Activated B cell treated with CpG ODN at 0.5 μM for 24 hours (primary cell): ENCODE measurements around the gene ZBTB21. TPM values are rescaled to one million over a fixed set of nuclear protein-coding genes. Genes with fewer than 3 reads are reported as not detected.

Experiments
- ATAC-seq: fragments of 200-7000 bp; cut with Tn5 transposase; one replicate; pipeline ENCODE4 v1.10.0; 2021; ENCODE audit warnings: low read depth, mild to moderate bottlenecking, moderate library complexity
- CTCF ChIA-PET: fragments of 350-600 bp; sonication (Branson Sonifier 250); formaldehyde crosslinking; loops from one replicate; lab custom pipeline; 2021; ENCODE audit warnings: antibody characterized with exemption; lab: Charles Lee
- POLR2A ChIA-PET: fragments of 350-600 bp; sonication (Branson Sonifier 250); formaldehyde crosslinking; loops from one replicate; lab custom pipeline; 2021; ENCODE audit warnings: antibody characterized with exemption; lab: Charles Lee
- DNase-seq: peaks from one replicate; pipeline ENCODE4 v3.0.0; 2022
- H3K27ac Mint-ChIP-seq: one replicate; pipeline ENCODE4 v1.8.0; 2020; ENCODE audit warnings: mixed read lengths
- H3K27me3 Mint-ChIP-seq: one replicate; pipeline ENCODE4 v1.8.0; 2021; ENCODE audit warnings: mixed read lengths
- H3K36me3 Mint-ChIP-seq: one replicate; pipeline ENCODE4 v1.8.0; 2021; ENCODE audit warnings: low read depth, mixed read lengths
- H3K4me1 Mint-ChIP-seq: one replicate; pipeline ENCODE4 v1.8.0; 2021; ENCODE audit warnings: mixed read lengths
- H3K4me3 Mint-ChIP-seq: one replicate; pipeline ENCODE4 v1.8.0; 2020; ENCODE audit warnings: mild to moderate bottlenecking, mixed read lengths
- H3K9me3 Mint-ChIP-seq: one replicate; pipeline ENCODE4 v1.8.0; 2020; ENCODE audit warnings: mixed read lengths
- intact Hi-C: fragments of 100-400 bp; cut with micrococcal nuclease; formaldehyde crosslinking; loops from one replicate; pipeline ENCODE4 v1.15.1; 2024
- total RNA-seq: library from RNA; stranded (reverse); gene quantifications from 2 replicates; pipeline ENCODE4 v1.2.3, GENCODE V29; 2022
- TF ChIP-seq, protein P1 (sequence below): fragments of 200-600 bp; IDR thresholded peaks from one replicate; pipeline ENCODE4 v1.8.0; 2022; ENCODE audit warnings: antibody characterized with exemption, mild to moderate bottlenecking

ZBTB21 gene
- total RNA-seq, 1 donor from 2014 or later: 24.2 TPM

DNA sequence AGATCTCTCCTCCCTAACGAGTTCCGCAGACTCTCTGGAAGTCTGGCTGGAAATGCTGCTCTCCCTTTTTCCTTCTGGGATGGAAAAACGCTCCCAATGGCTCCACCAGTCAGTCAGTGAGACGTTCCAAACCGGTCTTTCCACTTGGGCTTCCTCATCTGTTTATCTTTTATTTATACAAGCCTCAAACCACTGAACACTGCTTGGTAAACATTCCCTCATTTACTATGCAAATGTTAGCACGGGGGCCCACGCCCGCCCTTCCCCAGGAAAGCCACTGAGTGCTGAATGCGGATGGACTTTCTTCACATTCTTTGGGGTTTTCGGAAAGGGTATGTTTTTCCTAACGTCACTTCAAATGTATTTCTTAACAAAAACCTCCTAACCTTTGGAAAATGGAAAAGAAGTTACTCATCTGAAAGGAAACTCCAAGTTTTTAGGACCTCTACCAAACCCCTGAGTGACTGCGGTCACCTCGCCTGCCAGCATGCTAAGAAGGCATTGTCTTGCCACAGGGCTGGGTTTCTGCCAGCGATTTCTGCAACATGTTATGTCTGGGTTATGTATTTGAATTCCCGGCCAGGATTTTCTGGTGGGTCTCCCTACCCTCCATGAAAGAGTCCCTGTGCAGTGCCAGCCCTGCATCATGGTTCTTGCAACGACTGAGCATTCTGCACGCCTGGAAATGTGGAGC is 47.0 kb upstream of the ZBTB21 start:
- H3K9me3 Mint-ChIP-seq: no peaks in the 10 kb centered on the region
- H3K4me3 Mint-ChIP-seq: no peak overlapping the region
- ATAC-seq (no peak), DNase-seq (no peak)
- no peaks in the 10 kb centered on the region for H3K36me3 Mint-ChIP-seq
- TF ChIP-seq, protein P1, sequence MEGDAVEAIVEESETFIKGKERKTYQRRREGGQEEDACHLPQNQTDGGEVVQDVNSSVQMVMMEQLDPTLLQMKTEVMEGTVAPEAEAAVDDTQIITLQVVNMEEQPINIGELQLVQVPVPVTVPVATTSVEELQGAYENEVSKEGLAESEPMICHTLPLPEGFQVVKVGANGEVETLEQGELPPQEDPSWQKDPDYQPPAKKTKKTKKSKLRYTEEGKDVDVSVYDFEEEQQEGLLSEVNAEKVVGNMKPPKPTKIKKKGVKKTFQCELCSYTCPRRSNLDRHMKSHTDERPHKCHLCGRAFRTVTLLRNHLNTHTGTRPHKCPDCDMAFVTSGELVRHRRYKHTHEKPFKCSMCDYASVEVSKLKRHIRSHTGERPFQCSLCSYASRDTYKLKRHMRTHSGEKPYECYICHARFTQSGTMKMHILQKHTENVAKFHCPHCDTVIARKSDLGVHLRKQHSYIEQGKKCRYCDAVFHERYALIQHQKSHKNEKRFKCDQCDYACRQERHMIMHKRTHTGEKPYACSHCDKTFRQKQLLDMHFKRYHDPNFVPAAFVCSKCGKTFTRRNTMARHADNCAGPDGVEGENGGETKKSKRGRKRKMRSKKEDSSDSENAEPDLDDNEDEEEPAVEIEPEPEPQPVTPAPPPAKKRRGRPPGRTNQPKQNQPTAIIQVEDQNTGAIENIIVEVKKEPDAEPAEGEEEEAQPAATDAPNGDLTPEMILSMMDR: no peak
- ChIA-PET POLR2A (no interaction called here), CTCF (no interaction called here)
- H3K27ac Mint-ChIP-seq: peak overlapping the region; percentile 32
- H3K27me3 Mint-ChIP-seq: no peaks in the 10 kb centered on the region
- H3K4me1 Mint-ChIP-seq: peaks cover 43% of the 10 kb centered on the region
- intact Hi-C loops: no loop called here

DNA sequence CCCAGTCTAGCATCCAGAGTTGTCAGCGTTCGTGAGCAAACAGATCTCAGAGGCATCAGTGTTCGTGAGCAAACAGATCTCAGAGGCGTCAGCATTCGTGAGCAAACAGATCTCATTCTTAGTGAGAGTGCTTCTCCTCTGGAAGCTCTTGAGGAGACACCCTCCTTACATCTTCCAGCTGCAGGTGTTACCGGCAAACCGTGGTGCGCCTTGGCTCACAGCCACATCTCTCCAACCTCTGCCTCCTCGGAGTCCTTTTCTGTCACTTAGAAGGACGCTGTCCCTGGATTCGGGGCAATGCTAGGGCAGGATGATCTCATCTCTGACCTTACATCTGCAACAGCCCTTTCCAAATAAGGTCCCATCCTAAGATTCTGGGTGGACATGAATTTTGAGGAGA is 46.3 kb upstream of the ZBTB21 start:
- peaks cover 37% of the 10 kb centered on the region for H3K4me1 Mint-ChIP-seq
- ChIA-PET CTCF (no interaction called here), POLR2A (no interaction called here)
- no peak for ATAC-seq
- H3K4me3 Mint-ChIP-seq: no peak overlapping the region
- H3K27ac Mint-ChIP-seq: no peak overlapping the region
- DNase-seq: no peak
- no peaks in the 10 kb centered on the region for H3K27me3 Mint-ChIP-seq
- no peaks in the 10 kb centered on the region for H3K36me3 Mint-ChIP-seq
- TF ChIP-seq, protein P1: no peak
- no peaks in the 10 kb centered on the region for H3K9me3 Mint-ChIP-seq
- intact Hi-C loops: no loop called here

DNA sequence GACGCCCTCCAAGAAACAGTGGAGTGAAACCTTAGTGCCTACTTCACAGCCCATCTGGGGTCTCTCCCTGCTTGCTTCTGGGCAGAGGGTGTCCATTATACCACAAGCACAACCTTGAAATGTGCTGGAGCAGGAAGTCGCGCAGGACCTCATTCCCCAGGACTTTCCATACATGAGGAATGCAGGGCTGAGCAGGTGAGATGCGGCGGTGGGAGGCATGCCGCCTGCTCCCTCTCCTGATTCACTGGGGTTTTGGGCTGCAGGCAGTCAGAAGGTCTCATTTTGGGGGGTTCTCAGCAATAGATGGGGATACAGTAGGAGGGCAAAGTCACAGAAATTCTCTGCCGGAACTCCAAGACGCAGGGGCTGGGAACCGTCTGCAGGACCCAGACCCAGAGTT is 45.3 kb upstream of the ZBTB21 start:
- no peak for ATAC-seq
- intact Hi-C loops: no loop called here
- DNase-seq: no peak
- Mint-ChIP-seq H3K9me3 (no peaks in the 10 kb centered on the region), H3K27me3 (no peaks in the 10 kb centered on the region), H3K4me1 (peaks cover 26% of the 10 kb centered on the region), H3K4me3 (no peak overlapping the region), H3K27ac (no peak overlapping the region), H3K36me3 (no peaks in the 10 kb centered on the region)
- ChIA-PET CTCF (no interaction called here), POLR2A (no interaction called here)
- TF ChIP-seq, protein P1: no peak

DNA sequence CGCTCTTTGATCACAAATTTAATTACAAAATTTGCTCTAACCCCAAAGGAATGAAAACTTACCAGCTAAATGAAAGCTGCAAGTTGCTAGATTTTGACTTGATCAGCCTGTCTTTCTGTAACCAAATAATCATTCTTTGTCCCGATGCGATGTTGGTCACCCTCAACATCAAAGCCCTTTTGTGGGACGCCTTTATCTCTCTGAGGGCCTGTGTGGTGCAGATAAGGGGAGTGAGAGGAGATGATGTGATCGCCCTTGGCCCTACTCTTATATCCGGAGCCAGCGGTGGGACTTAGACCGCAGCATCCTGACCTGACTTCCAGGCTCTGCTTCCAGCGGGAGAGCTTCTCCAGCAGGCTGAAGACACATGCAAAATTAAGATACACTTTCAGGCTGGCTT is 41.6 kb upstream of the ZBTB21 start:
- Mint-ChIP-seq H3K36me3 (no peaks in the 10 kb centered on the region), H3K4me3 (no peak overlapping the region)

DNA sequence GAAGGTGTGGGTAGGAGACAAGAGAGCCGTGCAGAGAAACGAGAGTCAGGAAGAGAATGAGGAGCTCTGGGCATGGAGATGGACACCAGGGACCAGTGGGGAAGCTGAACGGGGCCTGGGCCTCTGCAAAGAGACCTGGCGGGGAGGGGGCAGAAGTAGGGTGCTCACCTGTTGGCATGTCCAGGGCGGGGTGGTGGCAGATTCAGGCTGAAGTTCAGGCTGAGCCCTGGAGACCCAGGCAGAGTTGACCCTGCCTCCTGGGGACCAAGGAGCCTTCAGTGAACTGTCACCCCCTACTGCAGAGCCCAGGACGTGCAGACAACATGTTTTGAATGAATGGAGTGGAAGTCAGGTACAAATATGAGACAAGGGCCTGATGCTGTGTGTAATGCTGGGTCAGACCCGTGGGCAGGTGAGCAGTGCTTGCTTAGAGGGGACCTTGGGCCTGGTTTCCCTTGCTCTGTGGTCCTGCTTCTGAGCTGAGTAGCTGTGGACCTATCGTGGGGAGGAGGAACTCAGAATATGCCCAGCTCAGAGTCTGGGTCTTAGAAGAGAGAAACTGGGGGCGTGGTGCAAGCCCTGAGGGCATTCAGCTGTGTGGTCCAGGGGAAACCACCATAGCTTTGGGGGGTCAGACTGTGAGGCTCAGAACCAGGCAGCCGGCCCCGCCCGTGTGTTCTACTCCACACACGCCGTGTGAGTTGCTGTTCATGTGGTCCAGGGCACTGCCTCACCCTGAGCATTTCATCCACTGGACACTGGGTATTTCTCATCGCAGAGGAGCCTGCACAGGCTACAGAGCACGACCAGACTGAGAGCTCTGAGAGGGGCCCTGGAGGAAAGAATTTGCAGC is 39.6 kb upstream of the ZBTB21 start:
- Mint-ChIP-seq H3K4me1 (peaks cover 2% of the 10 kb centered on the region), H3K9me3 (no peaks in the 10 kb centered on the region), H3K27ac (no peak overlapping the region), H3K4me3 (no peak overlapping the region), H3K27me3 (no peaks in the 10 kb centered on the region), H3K36me3 (no peaks in the 10 kb centered on the region)
- ChIA-PET CTCF (no interaction called here), POLR2A (interaction anchor here (1.0 kb wide), 1 partner anchor 123 kb away, joined by 3 read pairs; no protein-coding TSS in a partner anchor)
- TF ChIP-seq, protein P1: no peak
- ATAC-seq: no peak
- intact Hi-C loops: no loop called here
- no peak for DNase-seq

More for the DNA sequence above, 41.6 kb upstream of the ZBTB21 start:
- intact Hi-C loops: no loop called here
- ATAC-seq: no peak
- ChIA-PET CTCF (no interaction called here), POLR2A (no interaction called here)
- no peak overlapping the region for H3K27ac Mint-ChIP-seq
- TF ChIP-seq, protein P1: no peak
- no peaks in the 10 kb centered on the region for H3K27me3 Mint-ChIP-seq
- no peak for DNase-seq
- peaks cover 3% of the 10 kb centered on the region for H3K4me1 Mint-ChIP-seq
- H3K9me3 Mint-ChIP-seq: no peaks in the 10 kb centered on the region
